RWPE1 (cell line): ENCODE data around the gene MKKS.

Source experiments
- CTCF ChIA-PET: fragments of 350-600 bp; sonication (Branson Sonifier 250); formaldehyde crosslinking; extraction: SDS; loops from one replicate; lab custom pipeline; 2021; lab: Yijun Ruan, JAX
- POLR2A ChIA-PET: fragments of 400-600 bp; formaldehyde crosslinking; extraction: SDS; loops from one replicate; lab custom pipeline; 2020; ENCODE audit warnings: antibody characterized with exemption; ENCODE audit not compliant: low non-redundant PET; lab: Yijun Ruan, JAX
- DNase-seq: peaks from one replicate; pipeline ENCODE4 v3.0.0; 2012; ENCODE audit warnings: low spot score
- H3K27ac ChIP-seq: fragments of 450-650 bp; 2 replicates; pipeline ENCODE4 v1.5.1; 2017
- CTCF ChIP-seq: fragments of 450-650 bp; conservative IDR thresholded peaks from 2 replicates; pipeline ENCODE4 v1.5.1; 2017; ENCODE audit warnings: low read depth, mild to moderate bottlenecking

Gene MKKS

GRCh38 chr20:10369723-10370090 lies 64.3 kb downstream of the MKKS start:
- CTCF ChIA-PET: no interaction called here
- no peak overlapping the region for H3K27ac ChIP-seq

GRCh38 chr20:10368702-10369041 lies 65.3 kb downstream of the MKKS start:
- CTCF ChIA-PET: no interaction called here
- no peak for DNase-seq
- TF ChIP-seq CTCF: no peak
- POLR2A ChIA-PET: no interaction called here
- H3K27ac ChIP-seq: no peak overlapping the region

More at GRCh38 chr20:10369723-10370090, 64.3 kb downstream of the MKKS start:
- POLR2A ChIA-PET: no interaction called here
- no peak for TF ChIP-seq CTCF
- DNase-seq: peak; percentile 37

- TF ChIP-seq CTCF: no peak
- POLR2A ChIA-PET: no interaction called here
- CTCF ChIA-PET: no interaction called here
- H3K27ac ChIP-seq: no peak overlapping the region
- no peak for DNase-seq
Observed at GRCh38 chr20:10367943-10368701, 65.9 kb downstream of the MKKS start.

GRCh38 chr20:10367693-10367942 lies 66.4 kb downstream of the MKKS start:
- no peak for DNase-seq
- ChIA-PET CTCF (no interaction called here), POLR2A (no interaction called here)
- H3K27ac ChIP-seq: no peak overlapping the region
- no peak for TF ChIP-seq CTCF

GRCh38 chr20:10366898-10367692 lies 66.9 kb downstream of the MKKS start:
- no peak for DNase-seq
- ChIA-PET CTCF (no interaction called here), POLR2A (no interaction called here)
- H3K27ac ChIP-seq: no peak overlapping the region
- no peak for TF ChIP-seq CTCF

GRCh38 chr20:10362674-10363073 lies 71.3 kb downstream of the MKKS start:
- ChIA-PET POLR2A (no interaction called here), CTCF (no interaction called here)
- TF ChIP-seq CTCF: no peak
- H3K27ac ChIP-seq: no peak overlapping the region
- no peak for DNase-seq
